K562 (cell line): ENCODE measurements around the gene ZNF544. TPM values are rescaled to one million over a fixed set of nuclear protein-coding genes. Genes with fewer than 3 reads are reported as not detected.

Experiments
- ERF ChIP-seq: fragments of 450-650 bp; formaldehyde crosslinking; IDR thresholded peaks from 2 replicates; pipeline ENCODE4 v1.4.0; 2020; ENCODE audit warnings: mild to moderate bottlenecking, mixed read lengths
- PRDM10 ChIP-seq: fragments of 450-650 bp; IDR thresholded peaks from 2 replicates; pipeline ENCODE4 v1.6.1; 2018; ENCODE audit not compliant: partially characterized antibody
- RREB1 ChIP-seq: fragments of 250-450 bp; sonication (Bioruptor Pico); IDR thresholded peaks from 2 replicates; pipeline ENCODE4 v1.4.0; 2020
- SPI1 ChIP-seq: IDR thresholded peaks from 2 replicates; pipeline ENCODE4 v1.6.1; 2011; ENCODE audit warnings: low read depth, low read length, control low read depth, borderline replicate concordance
- ZBTB11 ChIP-seq, 3 experiments: fragments of 200-800 bp in 1 of 3; fragments of 250-450 bp in 1 of 3; fragments of 450-650 bp in 1 of 3; sonication (Bioruptor Pico) in 1 of 3; sonication (Bioruptor generic) in 1 of 3; formaldehyde crosslinking in 1 of 3; IDR thresholded peaks; 2 replicates each; pipeline versions ENCODE4 v1.6.1 to v1.8.0; 2016 to 2022; ENCODE audit warnings: mild to moderate bottlenecking in 2 of 3, missing genetic modification characterization in 2 of 3, missing compliant biosample characterization in 1 of 3, moderate library complexity in 1 of 3
- polyA plus RNA-seq, 8 experiments: library from polyadenylated mRNA; depleted of rRNA in 4 of 8; stranded (reverse) in 5 of 8; unstranded in 3 of 8; fragments of >200 nt; fragmentation: Nextera tagmentation in 2 of 8; fragmentation: Illumina TruSeq in 1 of 8; extraction: Ambion mirVana in 2 of 8; extraction: Trizol in 1 of 8; gene quantifications; 2 replicates each; pipeline versions ENCODE4 v1.2.1 to v1.2.3, GENCODE V29; 2011 to 2014; ENCODE audit warnings: inconsistent platforms in 1 of 8, missing spikeins in 1 of 8
- total RNA-seq, 7 experiments: library from RNA; depleted of rRNA in 6 of 7; stranded (reverse); fragments of >200 nt in 6 of 7; fragmentation: Illumina TruSeq in 2 of 7; extraction: Trizol in 2 of 7; gene quantifications; 2 replicates each; pipeline versions ENCODE4 v1.2.1 to v1.2.3, GENCODE V29; 2011 to 2021; ENCODE audit warnings: low replicate concordance in 1 of 7
- TF ChIP-seq, protein P1 (sequence below): fragments of 150-350 bp; IDR thresholded peaks from 2 replicates; pipeline ENCODE4 v1.6.1; 2014; ENCODE audit warnings: low read depth, mild to moderate bottlenecking, low read length, borderline replicate concordance

ZNF544 gene
- total and polyA plus RNA-seq, 9 of the 15 experiments (the other 6 are each of a cell fraction or from before 2014, with no cell fraction given) = 23.6 to 59.0 (median 41.4) TPM

- TF ChIP-seq, protein P1, sequence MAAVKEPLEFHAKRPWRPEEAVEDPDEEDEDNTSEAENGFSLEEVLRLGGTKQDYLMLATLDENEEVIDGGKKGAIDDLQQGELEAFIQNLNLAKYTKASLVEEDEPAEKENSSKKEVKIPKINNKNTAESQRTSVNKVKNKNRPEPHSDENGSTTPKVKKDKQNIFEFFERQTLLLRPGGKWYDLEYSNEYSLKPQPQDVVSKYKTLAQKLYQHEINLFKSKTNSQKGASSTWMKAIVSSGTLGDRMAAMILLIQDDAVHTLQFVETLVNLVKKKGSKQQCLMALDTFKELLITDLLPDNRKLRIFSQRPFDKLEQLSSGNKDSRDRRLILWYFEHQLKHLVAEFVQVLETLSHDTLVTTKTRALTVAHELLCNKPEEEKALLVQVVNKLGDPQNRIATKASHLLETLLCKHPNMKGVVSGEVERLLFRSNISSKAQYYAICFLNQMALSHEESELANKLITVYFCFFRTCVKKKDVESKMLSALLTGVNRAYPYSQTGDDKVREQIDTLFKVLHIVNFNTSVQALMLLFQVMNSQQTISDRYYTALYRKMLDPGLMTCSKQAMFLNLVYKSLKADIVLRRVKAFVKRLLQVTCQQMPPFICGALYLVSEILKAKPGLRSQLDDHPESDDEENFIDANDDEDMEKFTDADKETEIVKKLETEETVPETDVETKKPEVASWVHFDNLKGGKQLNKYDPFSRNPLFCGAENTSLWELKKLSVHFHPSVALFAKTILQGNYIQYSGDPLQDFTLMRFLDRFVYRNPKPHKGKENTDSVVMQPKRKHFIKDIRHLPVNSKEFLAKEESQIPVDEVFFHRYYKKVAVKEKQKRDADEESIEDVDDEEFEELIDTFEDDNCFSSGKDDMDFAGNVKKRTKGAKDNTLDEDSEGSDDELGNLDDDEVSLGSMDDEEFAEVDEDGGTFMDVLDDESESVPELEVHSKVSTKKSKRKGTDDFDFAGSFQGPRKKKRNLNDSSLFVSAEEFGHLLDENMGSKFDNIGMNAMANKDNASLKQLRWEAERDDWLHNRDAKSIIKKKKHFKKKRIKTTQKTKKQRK = no peak
- no peak for TF ChIP-seq PRDM10
- peak; percentile 69; the same call in 1 of the 2 replicates for TF ChIP-seq SPI1
- 0 out of 2 replicates have a peak, but pooled peaks have one; percentile 54 for TF ChIP-seq RREB1 (CRISPR knock-in tag)
- 0 out of 2 replicates have a peak, but pooled peaks have one; percentile 23 for TF ChIP-seq ERF (CRISPR knock-in tag)
- TF ChIP-seq ZBTB11 (CRISPR knock-in tag; IDR thresholded peaks at IDR 0.05) = peak in 1 of 3 experiments; percentile 82; a peak in 2 of 6 replicates
These were observed 45.5 kb upstream of the ZNF544 start, which contains the start of gene ZNF274 (continued) for GRCh38 chr19:58182989-58183816.
